Measurements from ENCODE around the gene USP34. TPM values are rescaled to one million over a fixed set of nuclear protein-coding genes. Genes with fewer than 3 reads are reported as not detected.
"Not testable (repeated sequence)": the region's sequence is repeated elsewhere in the genome, so short reads cannot be mapped to it uniquely, and the experiment has no call there.

The USP34 gene
- total and polyA plus RNA-seq, 2 experiments from 2014 or later = 81.8 to 157 TPM

- no peak for TF ChIP-seq CTCF (conservative IDR thresholded peaks at IDR 0.05; ENCODE audit: low read depth in 2 of 2)
These were observed 303.3 kb downstream of the USP34 start (continued) for GRCh38 chr2:61167579-61167978.

GRCh38 chr2:61165946-61166345 is 304.9 kb downstream of the USP34 start:
- Mint-ChIP-seq H3K27ac (no peak overlapping the region), H3K4me1 (no peaks in the 10 kb centered on the region)
- no peak for ATAC-seq

GRCh38 chr2:61165082-61165481 is 305.8 kb downstream of the USP34 start:
- not testable (repeated sequence) for H3K9me3 Mint-ChIP-seq; H3K36me3 ChIP-seq (ENCODE audit: insufficient read depth); H3K4me3 ChIP-seq; H3K4me1 Mint-ChIP-seq; DNase-seq (ENCODE audit: low spot score); H3K4me3 Mint-ChIP-seq; H3K27ac Mint-ChIP-seq; H3K27ac ChIP-seq (ENCODE audit: low read depth); H3K9me2 ChIP-seq (ENCODE audit: insufficient read depth); H3K27me3 Mint-ChIP-seq (ENCODE audit: insufficient read depth, low read depth, poor library complexity); H2AFZ ChIP-seq; ATAC-seq; H3K79me2 ChIP-seq (replicated peaks; ENCODE audit: insufficient read depth); H4K20me1 ChIP-seq (replicated peaks; ENCODE audit: insufficient read depth); H3K4me1 ChIP-seq (ENCODE audit: insufficient read depth); H3F3A ChIP-seq (replicated peaks; ENCODE audit: low read depth); H3K27me3 ChIP-seq (ENCODE audit: insufficient read depth); H3K4me2 ChIP-seq
- peaks cover 19% of the 10 kb centered on the region for H3K36me3 Mint-ChIP-seq (ENCODE audit: low read depth)

More at GRCh38 chr2:61165946-61166345, 304.9 kb downstream of the USP34 start:
- Histone ChIP-seq H3K9me2 (ENCODE audit: insufficient read depth) (no peaks in the 10 kb centered on the region), H3K27me3 (ENCODE audit: insufficient read depth) (no peaks in the 10 kb centered on the region), H3K4me2 (no peak overlapping the region), H3F3A (replicated peaks; ENCODE audit: low read depth) (no peaks in the 10 kb centered on the region), H2AFZ (no peak overlapping the region), H3K27ac (ENCODE audit: low read depth) (no peak overlapping the region), H4K20me1 (replicated peaks; ENCODE audit: insufficient read depth) (no peaks in the 10 kb centered on the region), H3K79me2 (replicated peaks; ENCODE audit: insufficient read depth) (no peaks in the 10 kb centered on the region), H3K36me3 (ENCODE audit: insufficient read depth) (no peaks in the 10 kb centered on the region), H3K4me1 (ENCODE audit: insufficient read depth) (no peaks in the 10 kb centered on the region), H3K4me3 (no peak overlapping the region)
- Mint-ChIP-seq H3K27me3 (ENCODE audit: insufficient read depth, low read depth, poor library complexity) (peaks cover 9% of the 10 kb centered on the region), H3K9me3 (no peaks in the 10 kb centered on the region), H3K4me3 (no peak overlapping the region), H3K36me3 (ENCODE audit: low read depth) (peaks cover 19% of the 10 kb centered on the region)
- TF ChIP-seq ZNF331 (CRISPR knock-in tag; IDR thresholded peaks at IDR 0.05; ENCODE audit: low read depth) (no peak), CREB1 (CRISPR knock-in tag; IDR thresholded peaks at IDR 0.05; ENCODE audit: low read depth) (no peak), POLR2AphosphoS5 (IDR thresholded peaks at IDR 0.05; ENCODE audit: low read depth) (no peak), CTCF (conservative IDR thresholded peaks at IDR 0.05; ENCODE audit: low read depth in 2 of 2) (peak in 1 of 2 experiments; percentile 17; a peak in 2 of 4 replicates), JUNB (IDR thresholded peaks at IDR 0.05; ENCODE audit: unreplicated experiment) (no peak)
- TF ChIP-seq, protein P1, sequence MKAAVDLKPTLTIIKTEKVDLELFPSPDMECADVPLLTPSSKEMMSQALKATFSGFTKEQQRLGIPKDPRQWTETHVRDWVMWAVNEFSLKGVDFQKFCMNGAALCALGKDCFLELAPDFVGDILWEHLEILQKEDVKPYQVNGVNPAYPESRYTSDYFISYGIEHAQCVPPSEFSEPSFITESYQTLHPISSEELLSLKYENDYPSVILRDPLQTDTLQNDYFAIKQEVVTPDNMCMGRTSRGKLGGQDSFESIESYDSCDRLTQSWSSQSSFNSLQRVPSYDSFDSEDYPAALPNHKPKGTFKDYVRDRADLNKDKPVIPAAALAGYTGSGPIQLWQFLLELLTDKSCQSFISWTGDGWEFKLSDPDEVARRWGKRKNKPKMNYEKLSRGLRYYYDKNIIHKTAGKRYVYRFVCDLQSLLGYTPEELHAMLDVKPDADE (IDR thresholded peaks at IDR 0.05) = no peak
- DNase-seq (ENCODE audit: low spot score) = no peak
